Activated naive CD4-positive, alpha-beta T cell treated with anti-CD3 and anti-CD28 coated beads, Interleukin-2, amount 50 U/mL, for 24 hours (primary cell): ENCODE measurements around the gene ACSS3.

ENCODE experiments used
- H3K27ac Mint-ChIP-seq: one replicate; pipeline ENCODE4 v1.8.0; 2021; ENCODE audit warnings: mild to moderate bottlenecking, mixed read lengths
- H3K27me3 Mint-ChIP-seq: one replicate; pipeline ENCODE4 v1.8.0; 2021; ENCODE audit warnings: mixed read lengths
- H3K36me3 Mint-ChIP-seq: one replicate; pipeline ENCODE4 v1.8.0; 2021; ENCODE audit warnings: mixed read lengths
- H3K4me1 Mint-ChIP-seq: one replicate; pipeline ENCODE4 v1.8.0; 2021; ENCODE audit warnings: mixed read lengths
- H3K4me3 Mint-ChIP-seq: one replicate; pipeline ENCODE4 v1.8.0; 2021; ENCODE audit warnings: mild to moderate bottlenecking, mixed read lengths
- H3K9me3 Mint-ChIP-seq: one replicate; pipeline ENCODE4 v1.8.0; 2021; ENCODE audit warnings: mixed read lengths

ACSS3 gene

DNA sequence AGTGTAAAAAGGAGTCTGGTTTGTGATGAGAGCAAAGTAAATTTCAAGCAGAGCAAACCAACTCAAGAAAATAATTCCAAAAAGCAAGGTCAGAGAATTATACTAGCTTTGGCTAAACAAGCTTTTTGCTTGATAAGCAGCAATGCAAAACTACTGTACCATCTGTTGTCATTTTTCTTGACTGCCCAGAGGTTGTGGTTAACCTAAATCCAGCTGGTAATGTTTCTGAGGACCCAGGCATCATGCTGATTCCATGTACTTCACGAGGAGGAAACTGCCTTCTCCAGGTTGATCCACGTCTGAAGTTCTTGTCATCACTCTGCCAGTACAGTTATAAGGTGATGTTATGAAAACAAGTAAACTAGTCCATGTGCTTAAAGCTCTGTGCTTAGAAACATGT lies 185.2 kb downstream of the ACSS3 start:
- Mint-ChIP-seq H3K4me3 (no peak overlapping the region), H3K27ac (no peak overlapping the region), H3K9me3 (no peaks in the 10 kb centered on the region), H3K4me1 (no peaks in the 10 kb centered on the region), H3K27me3 (no peaks in the 10 kb centered on the region), H3K36me3 (no peaks in the 10 kb centered on the region)

DNA sequence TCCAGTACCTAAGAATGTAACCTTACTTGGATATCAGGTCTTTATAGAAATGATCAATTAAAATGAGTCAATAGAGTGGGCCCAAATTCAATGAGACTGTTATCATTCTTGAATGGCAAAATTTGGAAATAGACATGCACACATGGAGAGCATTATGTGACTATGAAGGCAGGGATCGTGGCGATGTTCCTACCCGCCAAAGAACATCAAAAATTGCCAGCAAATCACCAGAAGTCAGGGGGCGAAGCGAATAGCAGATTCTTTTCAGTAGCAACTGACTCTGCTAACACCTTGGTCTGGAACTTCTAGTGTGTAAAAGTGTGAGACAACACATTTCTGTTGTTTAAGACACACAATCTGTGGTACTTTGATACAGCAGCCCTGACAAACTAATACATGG lies 192.5 kb downstream of the ACSS3 start:
- H3K9me3 Mint-ChIP-seq, result peaks cover 3% of the 10 kb centered on the region
- no peaks in the 10 kb centered on the region for H3K4me1 Mint-ChIP-seq
- H3K4me3 Mint-ChIP-seq, result no peak overlapping the region
- H3K27ac Mint-ChIP-seq, result no peak overlapping the region
- H3K36me3 Mint-ChIP-seq, result no peaks in the 10 kb centered on the region
- H3K27me3 Mint-ChIP-seq, result no peaks in the 10 kb centered on the region

DNA sequence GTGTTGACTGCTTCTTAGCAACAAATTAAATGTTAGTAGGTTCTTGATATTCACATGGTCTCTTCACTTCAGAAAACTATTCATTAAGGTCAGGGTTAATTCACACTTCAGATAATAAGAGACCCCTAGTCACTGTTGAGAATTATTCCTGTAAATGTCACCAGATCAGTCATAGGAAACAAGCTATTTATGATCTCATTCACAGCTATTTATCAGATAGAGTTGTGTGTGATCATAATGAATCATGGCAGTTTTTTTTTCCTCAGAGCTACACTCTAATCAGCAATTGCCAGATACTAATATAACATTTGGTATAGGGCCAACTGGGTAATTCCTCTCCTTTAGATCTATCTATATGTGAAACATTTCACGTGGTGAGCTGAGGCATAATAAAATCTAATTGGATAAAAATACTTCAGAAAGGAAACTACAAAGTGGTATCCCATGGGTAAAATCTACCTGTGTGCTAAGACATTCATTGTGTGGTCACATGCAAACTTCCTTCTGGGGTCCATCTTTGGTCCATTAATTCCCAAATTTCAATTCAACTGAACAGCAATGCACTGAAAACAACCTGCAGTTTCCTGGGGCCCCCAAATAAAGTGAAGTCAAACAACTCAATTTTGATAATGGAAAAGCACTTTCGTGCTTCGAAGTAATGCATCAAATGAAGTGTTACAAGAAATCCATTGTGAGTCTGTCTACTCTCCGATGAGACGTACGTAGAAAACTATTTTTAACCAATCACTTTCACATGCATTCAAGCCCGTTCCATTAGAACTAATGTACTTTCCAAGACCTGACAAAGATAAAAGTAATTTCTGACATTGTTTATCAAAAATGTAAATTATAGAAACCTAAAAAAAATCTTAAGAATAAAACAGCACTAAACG lies 197.0 kb downstream of the ACSS3 start:
- H3K4me3 Mint-ChIP-seq, result no peak overlapping the region
- H3K36me3 Mint-ChIP-seq, result no peaks in the 10 kb centered on the region

DNA sequence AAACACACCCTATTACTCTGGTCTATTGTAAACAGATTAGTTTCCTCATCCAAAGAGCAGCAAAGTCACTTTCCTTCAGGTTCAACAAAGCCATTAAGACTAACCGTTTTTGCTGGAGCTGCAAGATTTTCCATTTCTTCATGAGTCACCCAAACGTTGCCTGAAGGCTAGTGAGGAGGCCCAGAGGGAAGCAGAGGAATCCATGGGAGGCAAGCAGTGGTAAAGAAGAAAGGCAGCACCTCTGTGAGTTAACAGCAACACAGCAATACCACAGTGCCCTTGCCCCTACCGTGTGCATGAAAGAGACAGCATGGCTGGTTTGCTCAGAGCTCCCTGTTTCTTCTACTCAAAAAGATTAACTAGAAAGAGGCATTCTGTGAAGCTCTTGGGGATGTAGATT lies 206.3 kb downstream of the ACSS3 start:
- H3K27me3 Mint-ChIP-seq, result no peaks in the 10 kb centered on the region
- H3K36me3 Mint-ChIP-seq, result no peaks in the 10 kb centered on the region
- H3K9me3 Mint-ChIP-seq, result peaks cover 5% of the 10 kb centered on the region
- no peak overlapping the region for H3K27ac Mint-ChIP-seq
- no peaks in the 10 kb centered on the region for H3K4me1 Mint-ChIP-seq
- no peak overlapping the region for H3K4me3 Mint-ChIP-seq

More for the DNA sequence above, 197.0 kb downstream of the ACSS3 start:
- no peak overlapping the region for H3K27ac Mint-ChIP-seq
- no peaks in the 10 kb centered on the region for H3K27me3 Mint-ChIP-seq
- peaks cover 6% of the 10 kb centered on the region for H3K9me3 Mint-ChIP-seq
- no peaks in the 10 kb centered on the region for H3K4me1 Mint-ChIP-seq

DNA sequence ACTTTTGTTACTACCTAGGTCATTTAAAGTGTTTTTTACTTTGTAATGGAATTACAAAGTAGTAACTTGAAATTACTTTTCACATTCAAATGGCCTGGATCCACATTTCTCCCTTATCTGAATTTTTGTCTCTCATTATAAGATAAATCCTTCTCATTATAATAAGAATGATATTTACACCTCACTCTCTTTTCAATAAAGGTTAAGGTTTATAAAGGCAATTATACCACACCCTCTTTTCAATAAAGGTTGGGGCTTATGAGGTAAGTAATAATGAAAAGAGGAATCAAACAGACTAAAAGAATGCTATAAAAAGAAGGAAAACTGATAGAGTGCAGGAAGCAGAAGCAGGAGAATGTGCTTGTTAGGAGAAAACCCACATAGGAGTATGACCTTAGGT lies 210.8 kb downstream of the ACSS3 start:
- H3K27me3 Mint-ChIP-seq, result no peaks in the 10 kb centered on the region
- H3K4me1 Mint-ChIP-seq, result no peaks in the 10 kb centered on the region
- H3K36me3 Mint-ChIP-seq, result no peaks in the 10 kb centered on the region
- H3K4me3 Mint-ChIP-seq, result no peak overlapping the region
- no peak overlapping the region for H3K27ac Mint-ChIP-seq
- H3K9me3 Mint-ChIP-seq, result peaks cover 5% of the 10 kb centered on the region

DNA sequence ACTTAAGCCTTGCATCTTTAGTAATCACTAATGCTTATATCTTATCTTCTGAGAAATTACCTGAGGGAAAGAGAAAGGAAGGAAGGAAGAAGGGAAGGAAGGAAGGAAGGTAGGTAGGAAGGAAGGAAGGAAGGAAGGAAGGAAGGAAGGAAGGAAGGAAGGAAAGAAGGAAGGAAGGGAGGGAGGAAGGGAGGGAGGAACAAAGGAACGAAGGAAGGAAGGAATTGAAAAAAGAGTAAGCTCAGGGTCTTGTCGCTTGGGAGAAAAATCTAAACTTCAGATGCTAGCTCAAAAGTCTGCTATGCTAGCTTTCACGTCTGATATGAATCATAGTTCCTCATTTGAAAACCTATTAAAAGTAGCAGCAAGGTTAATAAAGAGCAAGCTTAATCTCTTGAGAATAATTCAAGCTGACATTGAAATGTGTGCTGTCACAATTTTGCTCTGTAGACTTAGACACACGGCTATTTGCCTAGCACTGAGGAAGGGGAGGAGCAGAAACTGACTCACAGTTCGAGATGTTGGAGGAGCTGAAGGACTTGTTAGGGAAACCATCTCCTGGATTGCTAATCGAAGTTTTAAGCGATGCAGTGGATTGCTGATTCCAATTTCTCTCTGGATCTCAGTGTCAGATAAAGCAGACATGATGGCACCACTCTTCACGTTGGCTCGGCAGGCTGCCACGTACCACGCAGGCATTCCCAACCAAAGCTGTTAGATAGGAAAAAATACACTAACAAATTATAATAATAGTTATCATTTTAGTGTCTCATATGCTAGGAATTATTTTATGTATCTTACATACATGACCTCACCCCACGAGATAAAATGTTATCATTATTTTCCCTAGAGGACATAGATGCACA lies 216.7 kb downstream of the ACSS3 start:
- Mint-ChIP-seq H3K4me3 (no peak overlapping the region), H3K9me3 (peaks cover 5% of the 10 kb centered on the region), H3K27ac (no peak overlapping the region), H3K4me1 (no peaks in the 10 kb centered on the region), H3K36me3 (no peaks in the 10 kb centered on the region), H3K27me3 (no peaks in the 10 kb centered on the region)

DNA sequence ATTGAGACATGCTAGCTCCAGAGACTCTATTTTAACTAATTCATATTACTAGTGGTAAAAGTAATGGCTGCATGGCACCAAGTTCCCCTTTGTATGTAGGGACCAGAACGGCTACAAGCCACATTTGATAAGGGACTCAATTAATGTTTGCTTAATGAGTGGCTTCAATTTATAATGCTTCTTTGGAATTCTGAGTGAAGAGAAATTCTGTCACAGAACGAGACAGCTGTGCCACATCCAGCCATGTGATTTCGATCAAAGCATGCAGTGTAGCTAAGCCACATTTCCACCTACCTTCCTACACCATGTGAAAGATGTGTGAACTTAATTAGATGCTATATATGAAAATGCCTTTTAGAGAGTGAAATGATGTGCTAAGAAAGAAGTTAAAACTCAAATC lies 217.4 kb downstream of the ACSS3 start:
- Mint-ChIP-seq H3K36me3 (no peaks in the 10 kb centered on the region), H3K4me3 (no peak overlapping the region), H3K4me1 (no peaks in the 10 kb centered on the region), H3K27ac (no peak overlapping the region), H3K27me3 (no peaks in the 10 kb centered on the region), H3K9me3 (peaks cover 1% of the 10 kb centered on the region)

DNA sequence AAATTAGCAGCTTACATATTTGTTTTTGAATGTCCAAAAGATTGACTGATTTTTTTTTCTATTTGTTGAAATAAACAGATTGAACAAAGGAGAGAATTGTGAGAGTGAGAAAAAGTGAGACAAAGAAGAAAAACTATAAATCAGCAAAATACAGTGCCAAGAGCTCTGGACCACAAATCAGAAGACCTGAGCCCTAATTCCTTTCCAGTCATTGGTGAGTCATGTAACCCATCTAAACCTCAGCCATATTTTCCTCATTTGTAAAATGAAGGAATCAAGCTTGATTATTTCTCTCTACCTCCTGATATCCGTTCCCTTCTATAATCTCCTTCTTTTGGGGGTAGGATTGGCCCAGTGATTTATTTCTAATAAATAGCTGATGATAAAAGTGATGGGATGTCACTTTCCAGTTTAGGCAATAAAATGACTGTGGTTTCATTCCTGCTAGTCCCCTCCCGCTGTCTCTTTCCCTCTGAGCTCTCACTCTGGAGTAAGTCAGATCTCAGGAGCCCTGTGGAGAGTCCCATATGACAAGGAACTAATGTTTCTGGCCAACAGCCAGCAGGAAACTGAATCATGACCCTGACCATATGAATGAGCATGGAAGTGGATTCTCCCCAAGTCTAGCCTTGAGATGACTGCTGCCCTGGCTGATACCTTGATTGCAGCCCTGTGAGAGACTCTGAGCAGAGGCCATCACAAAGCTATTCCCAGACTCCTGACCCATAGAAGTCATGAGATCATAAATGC lies 218.9 kb downstream of the ACSS3 start:
- Mint-ChIP-seq H3K4me1 (no peaks in the 10 kb centered on the region), H3K4me3 (no peak overlapping the region)

DNA sequence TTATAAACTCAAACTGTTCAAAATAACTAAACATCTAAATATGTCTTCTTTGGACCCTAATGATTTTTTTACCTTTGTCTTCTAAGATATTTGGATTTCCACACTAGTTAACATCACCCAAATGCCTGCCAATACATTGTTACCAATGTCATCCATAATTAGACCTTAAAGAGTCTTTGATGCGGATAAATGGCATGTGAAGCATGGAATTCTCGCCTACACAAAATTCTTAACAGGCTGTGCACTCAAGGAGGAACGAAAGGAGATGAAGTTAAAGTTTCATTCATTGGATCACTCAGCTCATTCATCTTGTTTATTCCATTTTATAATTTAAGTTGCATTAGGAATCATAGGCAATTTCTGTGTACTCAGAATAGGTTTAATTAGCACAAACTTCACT lies 219.7 kb downstream of the ACSS3 start:
- H3K4me3 Mint-ChIP-seq, result no peak overlapping the region
- H3K27ac Mint-ChIP-seq, result no peak overlapping the region

More for the DNA sequence above, 218.9 kb downstream of the ACSS3 start:
- H3K27ac Mint-ChIP-seq, result no peak overlapping the region
- no peaks in the 10 kb centered on the region for H3K36me3 Mint-ChIP-seq
- no peaks in the 10 kb centered on the region for H3K27me3 Mint-ChIP-seq
- no peaks in the 10 kb centered on the region for H3K9me3 Mint-ChIP-seq

DNA sequence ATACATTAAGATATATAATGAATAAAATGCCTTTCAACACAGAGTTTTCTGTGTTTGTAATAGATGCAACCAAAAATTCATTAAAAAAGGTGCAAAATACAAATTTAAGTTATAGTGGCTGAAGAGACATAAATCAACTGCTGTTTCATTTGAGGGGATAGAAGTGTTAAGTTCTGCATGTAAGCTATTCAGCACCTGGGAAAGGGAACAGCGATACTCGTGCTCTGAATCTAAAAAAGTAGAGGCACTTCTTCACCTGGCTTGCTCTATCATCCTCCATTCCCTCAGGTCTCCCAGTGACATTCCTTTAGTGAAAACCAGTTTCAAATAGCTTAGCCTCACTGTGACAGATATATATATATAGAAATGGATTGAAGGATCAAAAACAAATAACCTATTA lies 222.6 kb downstream of the ACSS3 start:
- H3K4me3 Mint-ChIP-seq, result no peak overlapping the region
- H3K27ac Mint-ChIP-seq, result no peak overlapping the region
- H3K27me3 Mint-ChIP-seq, result no peaks in the 10 kb centered on the region
- H3K4me1 Mint-ChIP-seq, result no peaks in the 10 kb centered on the region
- no peaks in the 10 kb centered on the region for H3K36me3 Mint-ChIP-seq
- H3K9me3 Mint-ChIP-seq, result no peaks in the 10 kb centered on the region

More for the DNA sequence above, 219.7 kb downstream of the ACSS3 start:
- no peaks in the 10 kb centered on the region for H3K4me1 Mint-ChIP-seq
- H3K27me3 Mint-ChIP-seq, result no peaks in the 10 kb centered on the region
- H3K9me3 Mint-ChIP-seq, result no peaks in the 10 kb centered on the region
- no peaks in the 10 kb centered on the region for H3K36me3 Mint-ChIP-seq

DNA sequence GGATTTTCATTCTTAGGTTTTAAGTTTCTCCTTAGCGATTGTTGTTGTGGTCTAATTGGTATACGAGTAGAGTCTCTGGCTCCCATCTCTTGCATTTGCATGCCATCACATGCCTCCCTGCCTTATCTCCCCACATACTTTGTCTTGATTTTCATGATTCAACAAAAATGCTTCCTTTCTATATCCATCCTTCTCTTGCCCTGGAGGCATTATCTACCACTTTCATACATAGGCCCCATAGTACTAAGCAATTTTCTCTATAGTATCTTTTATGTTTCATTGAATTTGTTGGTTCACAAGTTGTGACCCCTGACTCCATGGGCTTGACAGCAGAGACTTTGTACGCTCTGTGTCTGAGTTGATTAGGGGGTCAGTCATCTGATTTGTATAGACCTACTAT lies 226.1 kb downstream of the ACSS3 start:
- Mint-ChIP-seq H3K27me3 (no peaks in the 10 kb centered on the region), H3K27ac (no peak overlapping the region), H3K36me3 (no peaks in the 10 kb centered on the region), H3K9me3 (no peaks in the 10 kb centered on the region), H3K4me1 (no peaks in the 10 kb centered on the region), H3K4me3 (no peak overlapping the region)
